NCI-H1092 treated with DMSO at 0.1 percent for 48 hours (cell line): Measurements from ENCODE around the gene EFCAB6.

Experiments used
- DNase-seq: peaks from one replicate; lab custom pipeline; 2025; lab: John Stamatoyannopoulos, UW

The EFCAB6 gene

DNA sequence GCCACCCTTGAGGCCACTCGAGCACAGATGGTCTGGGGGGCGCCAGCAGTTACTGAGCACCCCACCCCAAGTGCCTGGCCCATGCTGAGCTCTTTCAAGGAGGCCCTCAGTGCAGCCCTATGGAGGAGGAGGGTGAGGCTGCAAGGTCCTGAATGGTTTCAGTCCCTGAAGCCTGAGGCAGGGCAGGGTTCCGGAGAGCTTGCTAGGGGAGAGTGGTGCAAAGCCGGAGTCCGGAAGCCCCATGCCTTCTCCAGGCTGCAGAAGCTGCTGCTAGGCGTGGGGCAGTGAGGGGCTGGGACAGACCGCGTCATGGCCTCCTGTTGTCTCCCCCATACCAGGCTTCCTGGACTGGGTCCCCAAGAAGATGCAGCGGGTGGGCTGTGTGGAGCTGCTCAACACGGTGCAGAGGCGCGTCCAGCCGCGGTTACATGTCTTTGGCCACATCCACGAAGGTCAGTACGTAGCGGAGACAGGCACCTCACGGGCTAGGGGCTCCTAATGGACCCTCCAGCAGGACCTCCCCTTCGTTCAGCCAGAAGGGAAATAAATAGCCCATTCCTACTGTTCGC lies 309.7 kb downstream of the EFCAB6 start:
- DNase-seq, result no peak

DNA sequence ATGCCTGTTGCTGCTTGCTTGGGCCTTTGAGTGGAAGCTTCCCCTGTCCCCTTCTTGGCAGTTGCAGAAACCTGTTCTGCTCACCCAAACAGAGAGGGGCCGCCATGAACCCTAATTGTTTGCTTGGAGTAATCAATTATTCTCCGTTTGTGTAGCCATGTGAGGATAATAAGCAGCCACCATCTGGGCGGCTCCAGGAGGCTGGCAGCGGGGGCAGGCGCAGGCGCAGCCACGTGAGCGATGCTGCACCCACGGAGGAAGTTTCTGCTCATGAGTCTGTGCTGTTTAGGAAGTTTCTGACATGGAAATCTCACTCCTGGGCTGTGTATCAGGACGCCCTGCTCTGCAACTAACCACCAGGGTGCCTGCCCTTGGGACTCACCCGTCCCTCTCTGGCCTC lies 310.2 kb downstream of the EFCAB6 start:
- DNase-seq, result no peak

DNA sequence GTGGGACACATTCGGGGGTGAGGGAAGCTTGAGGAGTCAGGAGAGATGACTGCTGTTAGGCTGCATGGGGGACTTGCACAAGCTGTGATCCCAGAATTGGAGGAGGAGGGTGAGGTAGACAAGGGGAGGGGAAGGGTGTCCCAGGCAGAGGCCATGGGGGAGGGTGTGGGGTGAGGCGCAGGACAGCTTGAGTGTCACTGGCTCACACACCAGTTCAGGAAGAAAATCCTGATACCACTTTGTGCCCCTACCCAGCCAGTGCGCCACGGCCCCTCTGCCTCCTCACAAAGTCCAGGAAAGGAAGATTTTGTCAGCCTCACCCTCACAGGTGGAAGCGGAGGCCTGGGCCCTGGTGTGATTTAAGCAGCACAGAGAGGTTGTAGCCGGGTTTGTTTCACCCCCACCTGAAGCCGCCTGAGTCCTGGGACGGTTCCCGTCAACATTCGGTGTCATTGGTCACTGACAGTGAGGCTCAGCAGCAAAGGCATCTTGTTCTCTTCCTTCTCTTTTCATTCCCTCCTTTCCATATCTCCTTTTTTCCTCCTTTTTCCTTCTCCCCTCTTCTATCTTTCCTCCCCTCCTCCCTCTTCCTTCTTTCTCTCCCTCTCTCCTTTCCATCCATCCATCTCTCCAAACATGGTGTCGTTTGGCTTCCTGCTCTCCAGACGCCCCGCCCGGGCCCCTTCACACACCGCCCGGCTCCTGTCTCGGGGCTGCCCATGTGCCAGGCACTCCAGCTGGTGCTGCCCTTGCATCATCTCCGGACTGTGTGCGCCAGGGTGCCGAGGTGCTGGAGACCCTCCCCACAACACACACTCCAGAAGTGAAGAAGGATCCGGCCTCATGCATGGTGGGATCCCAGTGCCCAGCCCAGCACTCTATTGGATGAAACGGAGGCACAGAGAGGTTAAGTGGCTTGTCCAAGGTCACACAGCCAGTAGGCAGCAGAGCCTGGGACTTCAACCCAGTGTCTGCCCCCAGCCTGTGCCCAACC lies 311.0 kb downstream of the EFCAB6 start:
- DNase-seq, result no peak

DNA sequence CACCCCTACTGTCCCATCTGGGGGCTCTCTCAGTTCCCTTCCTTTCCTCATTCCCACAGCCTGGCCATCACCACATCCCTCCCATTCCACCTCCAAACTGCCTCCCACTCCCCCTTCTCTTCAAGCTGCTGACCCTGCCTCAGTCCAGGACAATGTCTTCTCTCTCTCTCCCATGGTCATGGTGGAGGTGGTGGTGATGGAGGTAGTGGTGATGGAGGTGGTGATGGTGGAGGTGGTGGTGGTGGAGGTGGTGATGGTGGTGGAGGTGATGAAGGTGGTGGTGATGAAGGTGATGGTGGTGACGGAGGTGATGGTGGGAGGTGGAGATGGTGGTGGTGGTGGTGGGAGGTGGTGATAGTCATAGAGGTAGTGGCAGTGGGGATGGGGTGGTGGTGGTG lies 313.2 kb downstream of the EFCAB6 start:
- DNase-seq, result no peak

- DNase-seq, result no peak
Measured at GRCh38 chr22:43497956-43498855, 313.9 kb downstream of the EFCAB6 start.

DNA sequence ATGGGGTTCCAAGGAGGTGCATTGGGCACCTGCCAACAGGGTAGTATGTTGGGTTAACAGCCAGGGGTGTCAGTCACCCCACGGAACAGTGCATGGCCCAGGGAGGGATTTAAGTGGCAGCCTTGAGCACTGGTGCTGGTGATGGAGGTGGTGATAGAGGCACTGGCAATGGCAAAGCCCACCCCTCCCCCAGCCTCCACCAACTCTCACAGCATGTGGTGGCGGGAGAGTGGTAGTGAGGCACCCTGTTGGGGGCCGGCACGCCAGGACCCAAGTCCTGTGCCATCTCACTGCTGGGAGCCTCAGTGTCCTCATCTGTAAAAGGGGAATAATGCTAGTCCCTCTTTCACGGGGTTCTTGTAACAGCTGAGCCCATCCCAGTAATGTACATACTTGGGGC lies 318.8 kb downstream of the EFCAB6 start:
- no peak for DNase-seq

DNA sequence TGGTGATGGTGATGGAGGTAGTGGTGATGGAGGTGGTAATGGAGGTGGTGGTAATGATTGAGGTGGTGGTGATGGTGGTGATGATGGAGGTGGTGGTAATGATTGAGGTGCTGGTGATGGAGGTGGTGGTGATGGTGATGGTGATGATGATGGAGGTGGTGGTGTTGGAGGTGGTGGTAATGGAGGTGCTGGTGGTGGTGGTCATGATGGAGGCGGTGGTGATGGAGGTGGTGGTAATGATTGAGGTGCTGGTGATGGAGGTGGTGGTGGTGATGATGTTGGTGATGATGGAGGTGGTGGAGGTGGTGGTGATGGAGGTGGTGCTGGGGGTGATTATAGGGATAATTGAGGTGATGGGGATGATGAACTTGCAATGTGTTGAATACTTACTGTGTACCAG lies 320.4 kb downstream of the EFCAB6 start:
- DNase-seq, result no peak

DNA sequence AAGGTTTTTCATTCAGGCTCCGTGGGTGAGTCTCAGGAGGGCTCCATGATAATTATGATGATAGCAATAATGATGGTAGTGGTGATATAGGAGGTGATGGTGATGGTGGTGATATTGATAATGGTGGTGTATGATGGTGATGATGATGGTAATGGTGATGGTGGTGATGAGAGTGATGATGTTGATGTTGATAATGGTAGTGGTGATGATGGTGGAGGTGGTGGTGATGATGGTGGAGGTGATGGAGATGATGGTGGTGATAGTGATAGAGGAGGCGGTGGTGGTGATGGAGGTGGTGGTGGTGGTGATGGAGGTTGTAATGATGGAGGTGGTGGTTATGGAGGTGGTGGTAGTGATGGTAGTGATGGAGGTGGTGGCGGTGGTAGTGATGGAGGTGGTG lies 320.9 kb downstream of the EFCAB6 start:
- no peak for DNase-seq

- DNase-seq, result no peak
Measured at GRCh38 chr22:43490311-43490710, 321.8 kb downstream of the EFCAB6 start.

- DNase-seq, result no peak
Measured at GRCh38 chr22:43488937-43489336, 323.2 kb downstream of the EFCAB6 start.

GRCh38 chr22:43488031-43488866 lies 323.9 kb downstream of the EFCAB6 start:
- no peak for DNase-seq

DNA sequence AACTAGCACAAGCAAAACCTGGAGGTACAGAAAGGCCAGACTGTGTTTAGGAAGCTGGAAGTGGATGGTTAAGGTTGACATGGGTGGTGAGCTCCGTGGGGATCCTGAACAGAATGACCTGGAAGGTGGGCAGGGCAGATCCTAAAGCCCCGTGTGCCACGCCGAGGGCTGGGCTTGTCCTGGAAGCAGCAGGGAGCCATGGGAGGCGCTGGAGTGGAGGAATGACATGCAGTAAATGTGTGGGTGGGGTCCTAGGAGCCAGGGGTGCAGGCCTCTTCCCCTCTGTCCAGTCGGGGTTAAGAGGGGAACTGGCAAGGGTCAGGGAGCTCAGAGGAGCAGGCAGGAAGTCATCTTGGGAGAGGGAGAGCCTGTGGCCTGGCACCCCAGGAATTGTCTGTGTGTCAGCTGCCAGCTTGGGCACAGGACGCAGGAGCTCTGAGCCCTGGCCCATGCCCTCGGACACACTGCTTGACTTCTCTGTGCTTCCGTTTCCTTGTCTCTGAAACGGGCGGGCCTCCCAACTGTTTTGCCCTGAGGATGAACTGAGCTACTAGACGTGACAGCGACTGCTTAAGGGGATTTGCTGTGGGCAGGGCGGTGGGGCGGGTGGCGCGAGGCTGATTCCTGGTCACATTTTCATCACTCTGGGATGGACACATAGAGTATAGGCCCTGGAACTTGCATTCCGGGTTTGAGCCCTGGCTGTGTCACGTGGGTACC lies 324.6 kb downstream of the EFCAB6 start:
- DNase-seq, result no peak

DNA sequence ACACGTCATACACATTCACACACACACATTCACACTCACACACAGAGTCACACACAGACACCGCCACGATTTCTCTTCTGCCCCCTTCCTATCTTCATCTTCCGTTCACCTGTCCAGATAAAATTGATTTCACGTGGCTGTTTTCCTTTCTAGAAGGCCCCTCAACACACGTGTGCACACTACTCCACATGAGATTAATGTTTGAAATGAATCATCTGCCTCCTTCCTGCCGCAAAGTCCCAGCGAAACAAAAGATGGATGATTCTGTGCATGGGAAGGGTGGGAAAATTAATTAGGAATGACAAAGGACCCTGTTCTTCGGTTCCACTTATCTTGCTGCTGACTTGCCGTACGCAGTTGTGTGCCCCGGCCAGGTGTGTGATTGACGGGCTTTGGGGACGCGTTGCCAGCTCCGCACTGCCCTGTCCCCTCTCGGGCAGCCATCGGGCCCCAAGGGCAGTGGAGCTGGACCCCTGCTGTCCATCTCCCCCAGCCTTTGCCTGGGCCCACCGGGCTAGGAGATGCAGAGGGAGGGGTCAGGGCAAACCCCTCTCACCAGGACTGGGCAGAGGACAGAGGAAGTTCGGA lies 326.5 kb downstream of the EFCAB6 start:
- no peak for DNase-seq

DNA sequence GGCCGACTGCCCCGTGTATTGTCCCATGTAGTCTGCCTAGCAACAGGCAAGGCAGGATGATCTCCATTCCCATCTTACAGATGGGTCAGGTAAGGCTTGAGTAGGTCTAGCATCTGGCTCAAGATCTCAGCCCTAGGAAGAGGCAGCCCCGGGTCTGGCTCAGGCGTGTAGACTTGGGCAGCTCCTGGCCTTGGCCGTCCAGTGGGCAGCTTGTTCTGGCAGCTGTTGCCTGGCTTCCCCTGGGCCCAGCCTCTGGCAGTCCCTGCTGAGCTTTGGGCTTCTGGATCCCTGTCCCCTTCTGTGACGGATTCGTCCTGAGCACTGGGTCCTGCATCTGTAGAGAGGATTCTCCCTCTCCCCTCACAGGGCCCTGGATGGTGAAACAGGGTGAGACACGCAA lies 327.9 kb downstream of the EFCAB6 start:
- no peak for DNase-seq

- no peak for DNase-seq
Measured at GRCh38 chr22:43483669-43484068, 328.4 kb downstream of the EFCAB6 start.

- DNase-seq, result no peak
Measured at GRCh38 chr22:43483266-43483665, 328.8 kb downstream of the EFCAB6 start.

DNA sequence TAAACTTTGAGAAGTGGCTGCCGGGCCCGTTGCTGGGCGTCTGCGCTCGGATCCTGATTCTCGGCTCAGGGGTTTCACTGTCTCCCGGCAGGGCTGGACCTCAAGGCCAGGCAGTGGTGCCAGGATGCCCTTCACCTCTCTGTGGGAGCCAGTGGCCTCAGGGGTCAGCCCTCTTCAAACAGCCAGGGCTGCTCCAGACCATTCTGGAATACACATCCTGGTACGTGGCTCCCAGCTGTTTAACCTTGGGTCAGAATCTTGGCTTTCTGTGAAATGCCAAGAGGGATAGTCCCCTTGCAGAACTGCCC lies 329.8 kb downstream of the EFCAB6 start:
- no peak for DNase-seq

- no peak for DNase-seq
Measured at GRCh38 chr22:43481568-43482317, 330.4 kb downstream of the EFCAB6 start.

DNA sequence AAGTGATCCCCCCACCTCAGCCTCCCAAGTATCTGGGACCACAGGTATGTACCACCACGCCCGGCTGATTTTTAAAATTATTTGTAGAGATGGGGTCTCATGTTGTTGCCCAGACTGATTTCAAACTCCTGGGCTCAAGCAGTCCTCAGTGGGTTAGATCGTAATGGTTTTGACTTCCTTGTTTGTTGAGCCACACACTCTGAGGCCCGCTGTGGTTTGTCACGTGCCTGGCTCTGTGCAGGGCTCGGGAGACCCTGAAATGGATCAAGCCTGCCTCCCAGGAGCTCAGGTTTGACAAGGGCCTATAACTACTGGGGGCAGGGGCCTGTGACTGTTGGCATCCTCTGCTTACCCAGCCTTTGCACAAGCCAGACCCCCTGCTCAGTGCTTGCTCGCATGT lies 332.1 kb downstream of the EFCAB6 start:
- DNase-seq, result no peak
